Stimulated activated CD4-positive, alpha-beta T cell treated with anti-CD3 and anti-CD28 coated beads, TNF-alpha, amount 100 ng/mL, for 4 hours (primary cell): ENCODE measurements around the gene KRTAP5-2.
"Not testable (repeated sequence)": the region's sequence is repeated elsewhere in the genome, so short reads cannot be mapped to it uniquely, and the experiment has no call there.

Experiments used
- DNase-seq, 3 experiments: peaks; one replicate each; pipeline ENCODE4 v3.0.0-alpha.2; 2020; ENCODE audit warnings: low read depth in 3 of 3

The KRTAP5-2 gene, protein sequence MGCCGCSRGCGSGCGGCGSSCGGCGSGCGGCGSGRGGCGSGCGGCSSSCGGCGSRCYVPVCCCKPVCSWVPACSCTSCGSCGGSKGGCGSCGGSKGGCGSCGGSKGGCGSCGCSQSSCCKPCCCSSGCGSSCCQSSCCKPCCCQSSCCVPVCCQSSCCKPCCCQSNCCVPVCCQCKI

GRCh38 chr11:1597994-1598380, at the start of gene KRTAP5-2:
Gene KRTAP5-2 (minus strand): TSS chr11:1598294. CDS start chr11:1598250, 44 bp downstream.
- no peak for DNase-seq

- DNase-seq: not testable (repeated sequence)
Observed at GRCh38 chr11:1646540-1646939, 48.4 kb upstream of the KRTAP5-2 start.

DNA sequence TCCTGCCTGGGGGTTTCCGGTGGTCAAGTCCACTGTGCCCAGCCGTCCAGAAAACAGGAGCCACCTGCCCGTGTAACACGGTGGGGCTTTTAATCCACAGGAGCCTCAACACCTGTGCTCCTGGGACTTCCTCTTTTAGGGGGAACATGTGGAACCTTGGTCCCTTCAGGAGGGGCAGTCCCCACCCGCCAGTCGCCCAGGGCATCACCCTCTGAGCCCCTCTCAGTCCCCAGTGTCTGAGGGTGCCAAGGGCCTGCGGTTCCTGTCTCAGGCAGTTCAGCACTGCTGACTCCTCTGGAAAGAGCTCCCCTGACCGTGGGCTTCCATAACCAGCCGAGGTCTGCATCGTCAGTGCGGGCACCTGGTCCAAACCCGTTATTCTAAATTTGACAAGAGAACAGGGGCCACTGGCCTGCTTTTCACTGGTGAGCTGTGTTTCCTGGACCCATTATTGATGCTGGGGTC, 47.3 kb upstream of the KRTAP5-2 start:
- no peak for DNase-seq

DNA sequence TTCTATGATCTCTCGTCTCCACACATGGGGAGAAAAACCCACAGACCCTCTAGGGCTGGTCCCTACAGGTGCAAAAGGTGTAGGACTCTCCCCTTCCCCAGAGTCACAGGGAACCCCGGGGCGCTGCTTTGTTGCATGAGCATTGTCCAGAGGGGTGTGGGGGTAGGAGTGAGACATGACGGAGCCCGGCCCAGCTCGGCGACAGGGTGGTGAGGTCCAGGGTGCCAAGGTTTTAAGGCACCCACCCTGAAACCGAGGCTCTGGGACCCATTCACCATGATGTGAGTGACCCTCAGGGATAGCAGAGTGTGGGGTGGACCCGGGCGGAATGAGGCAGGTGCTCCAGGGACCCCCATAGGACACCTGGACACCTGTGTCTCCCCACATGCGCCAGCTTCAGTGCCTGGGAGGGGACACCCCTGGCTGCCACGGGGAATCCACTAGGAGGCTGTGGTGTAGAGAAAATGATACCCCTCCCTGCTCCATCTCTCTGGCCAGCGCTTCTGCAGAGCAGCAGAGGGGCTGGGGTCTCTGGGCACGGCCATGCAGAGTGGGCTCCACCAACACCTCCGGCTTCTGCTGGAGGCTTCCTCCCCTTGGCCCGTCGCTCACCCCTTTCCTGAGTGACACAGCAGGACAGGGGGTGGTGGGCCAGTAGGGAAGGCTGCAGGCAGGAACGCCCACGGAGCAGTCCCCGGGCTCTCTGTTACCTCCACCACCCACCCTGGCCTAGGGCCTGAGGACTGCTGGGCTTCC, 46.7 kb upstream of the KRTAP5-2 start:
- DNase-seq: no peak

GRCh38 chr11:1643146-1643690, 45.1 kb upstream of the KRTAP5-2 start:
- DNase-seq: no peak

GRCh38 chr11:1642288-1643145, 44.4 kb upstream of the KRTAP5-2 start:
- DNase-seq: no peak

- DNase-seq: no peak
Observed at GRCh38 chr11:1641096-1641495, 43.0 kb upstream of the KRTAP5-2 start.

- DNase-seq: no peak
Observed at GRCh38 chr11:1640076-1640946, 42.2 kb upstream of the KRTAP5-2 start.

- DNase-seq: no peak
Observed at GRCh38 chr11:1639666-1640065, 41.6 kb upstream of the KRTAP5-2 start.

DNA sequence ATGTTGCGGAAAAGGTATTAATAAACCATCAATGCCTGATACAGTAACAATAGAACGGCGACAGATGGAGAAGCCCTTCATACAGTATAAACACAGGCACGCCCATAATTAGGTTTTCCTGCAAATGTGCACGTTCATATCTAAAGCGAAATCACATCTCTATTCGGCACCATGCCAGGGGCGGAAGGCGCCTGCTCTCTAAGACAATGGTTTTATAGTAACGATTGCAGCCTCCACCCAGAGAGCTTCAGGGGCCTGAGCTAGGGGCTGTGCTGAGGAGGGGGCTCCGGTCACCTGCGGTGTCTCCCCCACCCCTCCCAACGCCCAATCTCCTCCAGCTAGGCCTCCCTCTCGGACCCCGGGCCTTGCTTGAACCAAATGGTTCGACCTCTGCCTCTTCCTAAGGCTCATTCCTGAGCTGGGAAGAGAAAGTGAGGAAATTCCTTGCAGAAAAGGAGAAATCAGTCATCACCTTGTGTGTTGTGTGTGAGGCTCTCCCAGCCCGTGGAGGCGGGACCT, 41.1 kb upstream of the KRTAP5-2 start:
- no peak for DNase-seq

DNA sequence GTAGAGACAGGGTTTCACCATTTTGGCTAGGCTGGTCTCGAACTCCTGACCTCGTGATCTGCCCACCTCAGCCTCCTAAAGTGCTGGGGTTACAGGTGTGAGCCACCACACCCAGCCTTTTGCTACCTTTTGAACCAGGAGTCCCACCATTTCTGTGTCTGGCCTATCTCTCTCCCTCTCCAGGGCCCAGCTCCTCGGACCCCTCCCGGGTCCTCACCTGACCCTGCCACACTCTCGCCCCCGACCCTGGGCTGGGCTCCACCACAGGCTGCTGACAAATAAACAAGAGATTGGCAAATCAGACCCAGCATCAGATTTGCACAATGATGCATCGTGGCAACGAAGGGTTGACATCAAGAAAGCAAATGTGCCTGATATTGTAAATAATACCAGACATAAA, 40.2 kb upstream of the KRTAP5-2 start:
- DNase-seq: no peak

DNA sequence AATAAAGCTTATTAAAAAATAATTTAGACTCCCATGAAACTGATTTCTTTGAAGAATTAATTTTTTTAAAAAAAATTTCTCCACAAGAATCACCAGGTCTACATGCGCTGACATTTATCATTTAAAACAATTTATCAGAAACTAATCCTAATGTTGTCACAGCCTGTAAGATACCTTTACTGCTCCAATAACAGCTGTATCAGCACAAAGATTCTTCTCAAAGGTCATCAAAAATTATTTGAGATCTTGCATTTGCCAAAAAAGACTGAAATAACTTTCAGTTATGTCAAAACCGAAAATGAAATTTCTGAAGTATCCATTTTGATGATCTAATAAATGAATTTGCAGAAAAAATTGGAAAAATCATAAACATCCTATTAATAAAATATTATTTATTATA, 39.5 kb upstream of the KRTAP5-2 start:
- no peak for DNase-seq

- DNase-seq: no peak
Observed at GRCh38 chr11:1636291-1636950, 38.3 kb upstream of the KRTAP5-2 start.

DNA sequence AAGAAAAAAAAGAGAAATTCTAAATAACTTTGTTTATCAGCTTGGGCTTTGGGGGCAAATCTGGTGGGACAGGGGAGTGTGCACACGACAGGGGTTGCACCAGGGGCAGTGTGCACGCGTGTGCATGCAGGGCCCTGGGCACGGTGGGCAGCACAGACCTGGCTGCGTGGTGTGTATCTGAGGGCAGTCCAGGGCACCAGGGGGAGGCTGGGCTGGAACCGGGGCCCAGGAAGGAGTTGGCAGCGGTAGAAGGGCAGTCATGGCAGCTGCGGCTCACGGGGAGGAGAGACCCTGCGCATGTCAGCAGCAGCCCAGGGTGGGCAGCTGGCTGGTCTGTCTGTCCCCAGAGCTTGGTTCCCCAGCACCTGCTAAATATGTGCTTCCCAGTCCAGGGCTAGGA, 35.8 kb upstream of the KRTAP5-2 start:
- no peak for DNase-seq

DNA sequence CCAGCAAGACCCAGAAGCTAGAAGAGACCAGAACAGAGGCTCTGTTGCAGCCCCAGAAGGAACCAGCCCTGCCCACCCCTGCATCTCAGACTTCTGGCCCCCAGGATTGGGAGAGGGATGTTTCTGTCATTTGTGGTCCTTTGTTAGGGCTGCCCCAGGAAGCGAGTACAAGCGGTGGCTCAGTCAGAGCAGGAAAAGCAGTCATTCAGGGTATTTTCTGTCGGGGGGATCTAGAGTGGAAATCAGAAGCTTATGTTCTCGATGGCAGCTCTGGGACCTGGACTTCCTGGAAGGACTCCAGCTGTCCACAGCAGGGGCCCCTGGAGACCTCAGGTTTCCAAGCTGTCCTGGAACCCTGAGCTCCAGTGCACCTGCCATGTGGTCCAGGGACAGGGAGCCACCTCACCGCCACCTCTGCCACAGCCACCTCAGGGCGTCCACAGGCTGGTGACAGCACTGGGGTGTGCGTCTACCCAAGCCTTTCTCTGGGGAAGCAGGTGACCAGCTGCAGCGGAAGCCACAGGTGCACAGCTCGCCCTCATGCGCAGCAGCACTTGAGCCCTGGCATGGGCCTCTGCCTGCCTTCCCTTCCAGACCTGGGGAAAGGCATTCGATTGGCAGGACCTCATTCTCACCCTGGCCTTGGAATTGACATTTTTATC, 34.1 kb upstream of the KRTAP5-2 start:
- DNase-seq: no peak

DNA sequence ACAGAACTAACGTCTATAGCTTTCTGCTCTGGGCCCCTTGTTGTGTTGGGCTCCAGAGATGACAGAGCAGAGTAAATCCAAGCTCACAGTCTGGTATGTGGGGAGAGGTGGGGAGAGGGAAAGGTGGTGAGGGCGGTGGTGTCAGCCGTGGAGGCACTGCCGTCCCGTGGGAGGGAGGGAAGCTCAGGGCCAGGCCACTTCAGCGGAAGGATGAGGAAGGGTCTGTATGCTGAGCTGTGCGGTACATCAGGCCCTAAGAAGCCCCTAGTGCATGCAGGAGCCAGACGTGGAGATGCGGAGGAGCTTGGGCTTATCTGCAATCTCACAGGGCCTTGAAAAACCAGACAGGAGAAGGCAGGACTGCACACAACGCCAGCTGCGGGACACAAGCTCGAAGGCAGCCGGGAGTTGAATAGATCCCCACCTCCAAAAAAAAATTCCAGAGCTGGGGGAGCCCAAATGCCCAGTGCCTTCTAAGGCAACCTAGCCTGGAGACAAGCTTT, 33.0 kb upstream of the KRTAP5-2 start:
- no peak for DNase-seq

DNA sequence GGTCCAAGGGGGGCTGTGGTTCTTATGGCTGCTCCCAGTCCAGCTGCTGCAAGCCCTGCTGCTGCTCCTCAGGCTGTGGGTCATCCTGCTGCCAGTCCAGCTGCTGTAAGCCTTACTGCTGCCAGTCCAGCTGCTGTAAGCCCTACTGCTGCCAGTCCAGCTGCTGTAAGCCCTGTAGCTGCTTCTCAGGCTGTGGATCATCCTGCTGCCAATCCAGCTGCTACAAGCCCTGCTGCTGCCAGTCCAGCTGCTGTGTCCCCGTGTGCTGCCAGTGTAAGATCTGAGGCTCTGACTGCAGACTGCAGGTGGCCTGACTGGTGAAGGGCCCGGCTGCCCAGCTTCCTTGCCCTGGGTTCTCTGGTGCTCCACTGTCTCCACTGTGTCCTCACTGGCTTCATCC, 32.2 kb upstream of the KRTAP5-2 start:
- no peak for DNase-seq

- no peak for DNase-seq
Observed at GRCh38 chr11:1629326-1630185, 31.5 kb upstream of the KRTAP5-2 start, which contains the start of gene KRTAP5-5. Gene KRTAP5-5 (plus strand): TSS chr11:1629775. CDS start chr11:1629841, 66 bp downstream.
